SK-N-MC (cell line): ENCODE data around the gene CYP46A1.

ENCODE experiments used
- EZH2 ChIP-seq: fragments of 200-600 bp; sonication (generic); IDR thresholded peaks from one replicate; pipeline ENCODE4 v1.6.1; 2017; ENCODE audit warnings: antibody characterized with exemption
- POLR2AphosphoS5 ChIP-seq: IDR thresholded peaks from 2 replicates; pipeline ENCODE4 v1.6.1; 2012; ENCODE audit warnings: mild to moderate bottlenecking, low read depth, low read length, borderline replicate concordance

DNA sequence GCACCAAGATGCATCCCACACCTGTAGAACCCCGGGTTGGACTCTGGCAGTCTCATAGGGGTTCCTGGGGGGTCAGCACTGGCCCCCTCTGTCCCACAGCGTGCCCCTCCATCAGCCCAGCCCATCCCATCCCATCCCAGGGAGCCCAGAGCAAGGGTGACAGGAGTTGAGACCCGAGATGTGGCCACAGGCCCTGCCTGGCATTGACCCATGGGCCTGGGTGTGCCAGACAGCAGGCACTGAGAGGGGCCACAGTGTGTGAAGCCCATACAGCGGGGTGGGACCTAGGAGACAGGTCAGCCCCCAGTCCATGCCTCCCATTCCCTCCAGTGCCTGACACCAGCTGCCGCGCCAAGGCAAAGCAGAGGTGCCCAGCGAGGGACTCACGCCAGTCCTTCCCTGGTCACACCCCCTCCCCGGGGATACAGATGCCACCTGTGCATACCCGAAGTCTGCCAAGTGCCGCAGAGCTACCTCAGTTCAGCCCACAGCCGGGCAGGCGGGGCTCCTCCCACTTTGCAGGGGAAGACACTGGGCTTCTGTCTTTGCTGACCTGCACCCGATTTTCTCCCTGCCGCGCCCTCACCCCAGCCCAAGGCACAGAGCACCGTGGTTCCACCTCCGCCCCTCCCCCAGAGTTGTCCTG lies 50.4 kb downstream of the CYP46A1 start:
- no peak for TF ChIP-seq EZH2
- no peak for TF ChIP-seq POLR2AphosphoS5
